GM12872 (cell line): Measurements from ENCODE around the gene COL19A1.

Experiments
- CTCF ChIP-seq: IDR thresholded peaks from 3 replicates; pipeline ENCODE4 v1.5.1; 2011; ENCODE audit warnings: low read depth, mild to moderate bottlenecking, low read length, moderate library complexity; ENCODE audit not compliant: insufficient read depth

Gene COL19A1

GRCh38 chr6:69957985-69958559, 91.7 kb downstream of the COL19A1 start:
- no peak for TF ChIP-seq CTCF

GRCh38 chr6:69958978-69959377, 92.6 kb downstream of the COL19A1 start:
- no peak for TF ChIP-seq CTCF

GRCh38 chr6:69973138-69973537, 106.8 kb downstream of the COL19A1 start:
- no peak for TF ChIP-seq CTCF

GRCh38 chr6:69973763-69974162, 107.4 kb downstream of the COL19A1 start:
- no peak for TF ChIP-seq CTCF

GRCh38 chr6:69974193-69974592, 107.8 kb downstream of the COL19A1 start:
- TF ChIP-seq CTCF = no peak

- no peak for TF ChIP-seq CTCF
Measured at GRCh38 chr6:69976591-69977090, 110.3 kb downstream of the COL19A1 start.

- no peak for TF ChIP-seq CTCF
Measured at GRCh38 chr6:69980624-69981023, 114.3 kb downstream of the COL19A1 start.
